Esophagus squamous epithelium (tissue), 5 donors: ENCODE results near the gene PLD3. TPM values are rescaled to one million over a fixed set of nuclear protein-coding genes. Genes with fewer than 3 reads are reported as not detected.

Experiments used
- DNase-seq: peaks from one replicate; lab custom pipeline; 2025; lab: John Stamatoyannopoulos, UW
- H3K27ac ChIP-seq, 4 donors: fragments of 200-600 bp; sonication (generic); one replicate each; pipeline ENCODE4 v1.5.1; 2016 to 2019; ENCODE audit warnings: mild to moderate bottlenecking in 1 of 4
- H3K27me3 ChIP-seq, 4 donors: fragments of 200-600 bp; sonication (generic); 1 replicate in 3 of 4; 2 replicates in 1 of 4; pipeline versions ENCODE4 v1.5.1 to v1.6.0; 2017 to 2021; ENCODE audit warnings: antibody characterized with exemption in 1 of 4
- H3K36me3 ChIP-seq, 3 donors: fragments of 200-600 bp; sonication (generic); one replicate each; pipeline ENCODE4 v1.5.1; 2016 to 2019
- H3K4me1 ChIP-seq, 3 donors: fragments of 200-600 bp; sonication (generic); one replicate each; pipeline ENCODE4 v1.5.1; 2017 to 2019
- H3K4me3 ChIP-seq, 4 donors: fragments of 200-600 bp; sonication (generic); 1 replicate in 3 of 4; 2 replicates in 1 of 4; pipeline ENCODE4 v1.5.1; 2016 to 2019; ENCODE audit warnings: mild to moderate bottlenecking in 2 of 4, moderate library complexity in 1 of 4
- H3K9me3 ChIP-seq, 3 donors: fragments of 200-600 bp; sonication (generic); one replicate each; pipeline ENCODE4 v1.5.1; 2016 to 2019
- POLR2A ChIP-seq, 4 donors: fragments of 450-650 bp; IDR thresholded peaks; one replicate each; pipeline ENCODE4 v1.6.1; 2017; ENCODE audit warnings: antibody characterized with exemption in 4 of 4, mild to moderate bottlenecking in 4 of 4, moderate library complexity in 3 of 4
- WGBS, 2 donors: methylation state at CpG; one replicate each; pipeline ENCODE4 v1.1.5; 2018; 5-methylcytosine and 5-hydroxymethylcytosine counted together
- intact Hi-C: fragments of 100-400 bp; cut with DNase I; formaldehyde crosslinking; loops from one replicate; pipeline ENCODE4 v1.15.0; 2022
- total RNA-seq, 4 donors: library from RNA; depleted of rRNA; stranded (reverse); fragments of >200 nt; gene quantifications; one replicate each; pipeline ENCODE4 v1.1.0, GENCODE V29; 2016
- TF ChIP-seq, protein P1 (sequence below), 6 experiments: fragments of 450-650 bp in 4 of 6; fragments of 200-600 bp in 2 of 6; sonication (generic) in 2 of 6; IDR thresholded peaks; one replicate each; pipeline ENCODE4 v1.5.1; 2016 to 2019; ENCODE audit warnings: antibody characterized with exemption in 6 of 6, mild to moderate bottlenecking in 4 of 6, moderate library complexity in 4 of 6
- donor health status: DM: yes; HTN: yes; CAD: no.

Gene PLD3
- total RNA-seq, 4 donors from 2014 or later, result 56.8 to 163 (median 128) TPM

DNA sequence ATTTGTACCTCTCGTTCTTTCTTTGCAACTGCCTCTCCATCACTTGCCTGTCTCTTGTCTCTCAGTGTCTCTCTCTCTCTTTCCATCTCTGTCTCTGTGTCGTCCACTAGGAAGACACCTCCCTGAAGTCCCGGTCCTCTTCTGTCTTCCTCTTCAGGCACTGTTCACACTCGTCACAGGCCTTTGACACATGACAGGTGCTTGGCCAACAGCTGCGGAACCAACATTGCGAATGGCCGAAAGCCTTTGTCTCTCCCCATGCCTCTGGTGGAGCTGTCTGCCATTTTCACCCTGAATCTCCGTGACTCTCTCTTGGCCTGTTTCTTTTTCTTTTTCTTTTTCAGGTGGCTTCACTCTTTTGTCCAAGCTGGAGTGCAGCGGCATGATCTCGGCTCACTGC, 38.7 kb downstream of the PLD3 start:
- Histone ChIP-seq H3K27ac (no peak overlapping the region), H3K4me3 (no peak overlapping the region), H3K36me3 (no peaks in the 10 kb centered on the region), H3K9me3 (no peaks in the 10 kb centered on the region), H3K27me3 (no peaks in the 10 kb centered on the region), H3K4me1 (peaks cover 0 to 3% (median 0%) of the 10 kb centered on the region in 3 donors)
- WGBS, 2 donors, result 87 to 91% methylated on average over 9 to 10 of the region's 10 CpGs
- intact Hi-C loops, result no loop called here
- DNase-seq, result no peak
- TF ChIP-seq, protein P1, sequence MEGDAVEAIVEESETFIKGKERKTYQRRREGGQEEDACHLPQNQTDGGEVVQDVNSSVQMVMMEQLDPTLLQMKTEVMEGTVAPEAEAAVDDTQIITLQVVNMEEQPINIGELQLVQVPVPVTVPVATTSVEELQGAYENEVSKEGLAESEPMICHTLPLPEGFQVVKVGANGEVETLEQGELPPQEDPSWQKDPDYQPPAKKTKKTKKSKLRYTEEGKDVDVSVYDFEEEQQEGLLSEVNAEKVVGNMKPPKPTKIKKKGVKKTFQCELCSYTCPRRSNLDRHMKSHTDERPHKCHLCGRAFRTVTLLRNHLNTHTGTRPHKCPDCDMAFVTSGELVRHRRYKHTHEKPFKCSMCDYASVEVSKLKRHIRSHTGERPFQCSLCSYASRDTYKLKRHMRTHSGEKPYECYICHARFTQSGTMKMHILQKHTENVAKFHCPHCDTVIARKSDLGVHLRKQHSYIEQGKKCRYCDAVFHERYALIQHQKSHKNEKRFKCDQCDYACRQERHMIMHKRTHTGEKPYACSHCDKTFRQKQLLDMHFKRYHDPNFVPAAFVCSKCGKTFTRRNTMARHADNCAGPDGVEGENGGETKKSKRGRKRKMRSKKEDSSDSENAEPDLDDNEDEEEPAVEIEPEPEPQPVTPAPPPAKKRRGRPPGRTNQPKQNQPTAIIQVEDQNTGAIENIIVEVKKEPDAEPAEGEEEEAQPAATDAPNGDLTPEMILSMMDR (IDR thresholded peaks at IDR 0.05), result no peak
- TF ChIP-seq POLR2A (IDR thresholded peaks at IDR 0.05), result no peak

DNA sequence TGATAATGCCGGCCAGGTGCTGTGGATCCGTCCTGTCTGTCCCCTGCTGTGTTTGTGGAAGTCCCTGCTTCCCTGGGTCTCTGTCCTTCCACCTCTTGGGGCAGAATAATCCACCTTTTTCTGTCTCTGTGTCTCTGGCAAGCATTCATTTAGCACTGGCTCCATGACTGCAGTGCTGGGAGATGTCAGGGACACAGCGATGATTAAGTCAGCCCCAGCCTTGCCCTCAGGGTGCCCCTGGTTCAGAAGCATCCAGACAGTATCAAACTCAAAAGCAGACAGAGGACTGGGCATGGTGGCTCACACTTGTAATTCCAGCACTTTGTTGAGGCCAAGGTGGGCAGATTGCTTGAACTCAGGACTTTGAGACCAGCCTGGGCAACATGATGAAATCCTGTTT, 40.0 kb downstream of the PLD3 start:
- H3K27me3 ChIP-seq, result no peaks in the 10 kb centered on the region
- intact Hi-C loops, result no loop called here
- WGBS, 2 donors, result 83% methylated on average over 3 of the region's 3 CpGs; no CpG with 5 or more reads in 1 of the 2 donors
- H3K4me1 ChIP-seq, result peaks cover 7 to 16% (median 7%) of the 10 kb centered on the region in 3 donors
- H3K36me3 ChIP-seq, result no peaks in the 10 kb centered on the region
- no peak for DNase-seq
- TF ChIP-seq, protein P1 (IDR thresholded peaks at IDR 0.05), result no peak
- no peak for TF ChIP-seq POLR2A (IDR thresholded peaks at IDR 0.05)
- H3K9me3 ChIP-seq, result no peaks in the 10 kb centered on the region
- no peak overlapping the region for H3K4me3 ChIP-seq
- H3K27ac ChIP-seq, result no peak overlapping the region

DNA sequence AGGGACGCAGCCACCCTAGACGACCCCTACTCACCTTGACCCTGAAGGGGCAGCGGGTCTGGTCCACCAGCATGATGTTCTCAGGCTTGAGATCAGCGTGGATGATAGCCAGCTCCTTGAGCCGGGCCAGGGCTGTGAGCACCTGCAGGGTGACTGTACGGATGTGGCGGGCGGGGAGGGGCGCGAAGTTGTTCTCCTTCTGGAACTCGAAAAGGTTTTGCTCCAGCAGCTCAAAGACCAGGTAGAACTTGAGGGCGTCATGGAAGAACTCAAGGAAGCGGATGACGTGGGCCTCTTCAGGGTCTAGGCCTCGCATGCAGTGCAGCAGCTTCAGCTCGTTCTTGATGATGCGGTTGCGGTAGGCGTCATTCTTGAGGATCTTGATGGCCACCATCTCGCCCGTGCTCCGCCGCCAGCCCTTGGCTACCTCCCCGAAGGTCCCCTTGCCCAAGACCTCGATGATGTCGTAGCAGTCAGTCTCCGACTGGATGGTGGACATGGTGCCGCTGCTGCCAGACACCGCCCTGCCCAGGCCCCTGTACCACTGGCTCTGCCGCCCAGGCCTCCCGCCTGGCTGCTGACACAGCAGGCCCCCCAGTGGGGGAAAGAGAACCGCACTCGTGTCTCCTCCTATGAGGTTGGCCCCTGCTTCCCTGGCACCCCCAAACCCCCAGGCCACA, 41.0 kb downstream of the PLD3 start:
- intact Hi-C loops, result no loop called here
- WGBS, 2 donors, result 95 to 97% methylated on average over 21 to 29 of the region's 33 CpGs
- H3K36me3 ChIP-seq, result no peaks in the 10 kb centered on the region
- no peak overlapping the region for H3K27ac ChIP-seq
- peaks cover 7 to 18% (median 7%) of the 10 kb centered on the region in 3 donors for H3K4me1 ChIP-seq
- no peaks in the 10 kb centered on the region for H3K27me3 ChIP-seq
- no peak for DNase-seq
- TF ChIP-seq POLR2A (IDR thresholded peaks at IDR 0.05), result no peak
- TF ChIP-seq, protein P1 (IDR thresholded peaks at IDR 0.05), result no peak
- H3K4me3 ChIP-seq, result no peak overlapping the region
- no peaks in the 10 kb centered on the region for H3K9me3 ChIP-seq

DNA sequence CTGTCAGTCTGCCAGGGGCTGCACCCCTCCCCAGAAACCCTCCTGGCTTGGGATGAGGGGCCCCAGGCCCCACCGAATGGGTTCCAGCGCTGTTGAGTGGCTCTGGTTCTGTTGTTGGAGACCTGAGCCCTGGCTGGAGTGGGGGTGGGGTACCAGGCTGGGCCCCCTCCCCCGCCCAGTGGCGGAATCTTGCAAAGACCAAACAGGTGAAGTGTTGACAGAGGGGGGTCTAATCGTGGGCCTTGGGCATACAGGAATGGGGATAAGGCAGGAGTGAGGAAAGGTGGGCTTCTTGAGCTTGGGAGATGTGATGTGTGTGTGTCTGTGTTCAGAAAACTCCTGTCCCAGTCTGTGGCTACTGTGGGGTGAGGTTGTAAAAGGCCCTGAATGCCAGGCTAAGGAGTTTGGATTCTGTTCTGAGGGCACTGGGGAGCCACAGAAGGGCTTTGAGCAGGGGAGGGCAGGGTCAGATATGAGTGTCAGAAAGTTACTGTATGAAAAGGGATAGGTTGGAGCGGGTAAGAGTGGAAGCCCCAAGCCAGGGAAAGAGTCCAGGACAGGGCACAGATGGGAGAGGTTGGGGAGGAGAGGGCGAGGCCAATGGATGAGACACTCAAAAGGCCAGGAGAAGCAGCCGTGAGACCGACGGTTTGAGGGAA, 41.7 kb downstream of the PLD3 start, which contains the start of gene HIPK4:
HIPK4 (minus strand) TSS at position 98 of the 659 bp plus-strand sequence. CDS start 279 bp downstream, outside the sequence.
- TF ChIP-seq POLR2A (IDR thresholded peaks at IDR 0.05), result no peak
- TF ChIP-seq, protein P1 (IDR thresholded peaks at IDR 0.05), result no peak
- Histone ChIP-seq H3K4me3 (no peak within 1 kb of the TSS), H3K36me3 (no peaks in the 10 kb centered on the region), H3K27ac (no peak within 1 kb of the TSS), H3K4me1 (peaks cover 7 to 18% (median 7%) of the 10 kb centered on the region in 3 donors), H3K27me3 (no peaks in the 10 kb centered on the region), H3K9me3 (no peaks in the 10 kb centered on the region)
- no peak for DNase-seq
- WGBS, 2 donors, result 81 to 82% methylated on average over 5 to 10 of the region's 10 CpGs
- intact Hi-C loops, result no loop called here

DNA sequence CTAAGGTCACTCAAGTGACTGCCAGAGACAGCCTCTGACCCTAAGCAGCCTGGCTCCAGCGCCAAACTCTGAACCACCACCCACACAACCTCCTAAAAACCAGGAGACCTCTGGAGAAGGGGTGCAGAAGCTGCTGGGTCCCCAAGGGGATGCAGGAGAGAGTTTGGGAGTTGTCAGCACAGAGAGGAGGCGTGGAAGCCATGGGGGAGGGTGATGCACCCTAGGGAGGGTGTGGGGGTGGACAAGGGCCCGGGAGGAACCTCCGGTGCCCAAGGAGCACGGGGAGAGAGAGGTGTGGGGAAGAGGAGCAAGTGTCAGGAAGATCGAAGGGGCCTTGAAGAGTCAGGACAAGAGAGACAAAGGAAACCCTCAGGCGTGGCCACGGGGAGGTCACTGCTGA, 43.6 kb downstream of the PLD3 start:
- Histone ChIP-seq H3K36me3 (peaks cover 0 to 2% (median 0%) of the 10 kb centered on the region in 3 donors), H3K9me3 (no peaks in the 10 kb centered on the region), H3K4me3 (no peak overlapping the region), H3K27me3 (no peaks in the 10 kb centered on the region), H3K27ac (no peak overlapping the region), H3K4me1 (peaks cover 7 to 18% (median 7%) of the 10 kb centered on the region in 3 donors)
- no peak for TF ChIP-seq POLR2A (IDR thresholded peaks at IDR 0.05)
- TF ChIP-seq, protein P1 (IDR thresholded peaks at IDR 0.05), result no peak
- 61 to 66% methylated on average over 8 of the region's 8 CpGs for WGBS, 2 donors
- no peak for DNase-seq
- intact Hi-C loops, result no loop called here
